Gastroesophageal sphincter (tissue), 4 donors: ENCODE data around the gene CMTM8. TPM values are rescaled to one million over a fixed set of nuclear protein-coding genes. Genes with fewer than 3 reads are reported as not detected.

ENCODE experiments used
- ATAC-seq: fragments of 150-250 bp; one replicate; pipeline ENCODE4 v1.9.1; 2016; ENCODE audit warnings: mild to moderate bottlenecking, moderate library complexity
- H3K27ac ChIP-seq, 4 donors: fragments of 200-600 bp; sonication (generic) in 3 of 4; 1 replicate in 3 of 4; 2 replicates in 1 of 4; pipeline ENCODE4 v1.5.1; 2016 to 2019
- H3K27me3 ChIP-seq: fragments of 200-600 bp; sonication (generic); one replicate; pipeline ENCODE4 v1.5.1; 2019
- H3K36me3 ChIP-seq, 2 donors: fragments of 200-600 bp; sonication (generic); one replicate each; pipeline ENCODE4 v1.5.1; 2019; ENCODE audit warnings: control low read depth in 1 of 2
- H3K4me1 ChIP-seq, 3 donors: fragments of 200-600 bp; sonication (generic); 1 replicate in 2 of 3; 2 replicates in 1 of 3; pipeline ENCODE4 v1.5.1; 2016 to 2019; ENCODE audit warnings: control low read depth in 2 of 3
- H3K4me3 ChIP-seq, 2 donors: fragments of 200-600 bp; sonication (generic); one replicate each; pipeline ENCODE4 v1.5.1; 2019; ENCODE audit warnings: mild to moderate bottlenecking in 1 of 2, moderate library complexity in 1 of 2
- H3K9me3 ChIP-seq, 3 donors: fragments of 200-600 bp; sonication (generic); one replicate each; pipeline ENCODE4 v1.5.1; 2017 to 2019; ENCODE audit warnings: control low read depth in 2 of 3
- CTCF ChIP-seq, 4 experiments: fragments of 200-600 bp in 2 of 4; fragments of 450-650 bp in 2 of 4; sonication (generic) in 1 of 4; IDR thresholded peaks; one replicate each; pipeline ENCODE4 v1.5.1; 2017 to 2019; ENCODE audit warnings: antibody characterized with exemption in 4 of 4, mild to moderate bottlenecking in 2 of 4, moderate library complexity in 2 of 4
- EP300 ChIP-seq: sonication (generic); formaldehyde crosslinking; IDR thresholded peaks from one replicate; pipeline ENCODE4 v1.6.1; 2017; ENCODE audit warnings: antibody characterized with exemption, mild to moderate bottlenecking
- POLR2A ChIP-seq, 2 donors: fragments of 450-650 bp; IDR thresholded peaks; one replicate each; pipeline ENCODE4 v1.6.1; 2017; ENCODE audit warnings: antibody characterized with exemption in 2 of 2, mild to moderate bottlenecking in 2 of 2, moderate library complexity in 1 of 2
- POLR2AphosphoS5 ChIP-seq: sonication (generic); formaldehyde crosslinking; IDR thresholded peaks from one replicate; pipeline ENCODE4 v1.6.1; 2017; ENCODE audit warnings: antibody characterized with exemption
- WGBS, 2 donors: methylation state at CpG; one replicate each; pipeline ENCODE4 v1.1.5; 2018; ENCODE audit warnings: low coverage in 1 of 2; 5-methylcytosine and 5-hydroxymethylcytosine counted together
- total RNA-seq, 4 donors: library from RNA; depleted of rRNA; stranded (reverse); fragments of >200 nt; gene quantifications; one replicate each; pipeline ENCODE4 v1.1.0, GENCODE V29; 2016

The CMTM8 gene
- total RNA-seq, 4 donors from 2014 or later: 1.2 to 3.1 (median 1.6) TPM

- Histone ChIP-seq H3K9me3 (no peaks in the 10 kb centered on the region), H3K4me1 (no peaks in the 10 kb centered on the region), H3K36me3 (no peaks in the 10 kb centered on the region), H3K27me3 (peaks cover 17% of the 10 kb centered on the region), H3K27ac (no peak overlapping the region), H3K4me3 (no peak overlapping the region)
- WGBS, 2 donors: 91% methylated on average over 4 of the region's 4 CpGs
- TF ChIP-seq POLR2AphosphoS5 (no peak), POLR2A (IDR thresholded peaks at IDR 0.05) (no peak), EP300 (no peak), CTCF (IDR thresholded peaks at IDR 0.05) (no peak)
- no peak for ATAC-seq
Measured at GRCh38 chr3:32246079-32246675, 7.7 kb downstream of the CMTM8 start.

- no peak for ATAC-seq
- H3K4me1 ChIP-seq: no peaks in the 10 kb centered on the region
- H3K36me3 ChIP-seq: no peaks in the 10 kb centered on the region
- no peak overlapping the region for H3K27ac ChIP-seq
- peaks cover 0 to 6% (median 0%) of the 10 kb centered on the region in 3 donors for H3K9me3 ChIP-seq
- H3K4me3 ChIP-seq: no peak overlapping the region
- 84 to 100% methylated on average over 2 to 3 of the region's 4 CpGs for WGBS, 2 donors
- no peaks in the 10 kb centered on the region for H3K27me3 ChIP-seq
- TF ChIP-seq EP300 (no peak), POLR2AphosphoS5 (no peak), CTCF (IDR thresholded peaks at IDR 0.05) (no peak), POLR2A (IDR thresholded peaks at IDR 0.05) (no peak)
Measured at GRCh38 chr3:32249184-32249782, 10.8 kb downstream of the CMTM8 start.

GRCh38 chr3:32254268-32254667 lies 15.8 kb downstream of the CMTM8 start:
- ATAC-seq: no peak
- TF ChIP-seq POLR2AphosphoS5 (no peak), POLR2A (IDR thresholded peaks at IDR 0.05) (no peak), EP300 (no peak), CTCF (IDR thresholded peaks at IDR 0.05) (no peak)
- Histone ChIP-seq H3K27ac (no peak overlapping the region), H3K36me3 (no peaks in the 10 kb centered on the region), H3K27me3 (no peaks in the 10 kb centered on the region), H3K9me3 (peaks cover 0 to 15% (median 0%) of the 10 kb centered on the region in 3 donors), H3K4me1 (no peaks in the 10 kb centered on the region), H3K4me3 (no peak overlapping the region)
- 100% methylated on average over 1 of the region's 1 CpG for WGBS, 2 donors

- H3K4me1 ChIP-seq: no peaks in the 10 kb centered on the region
- H3K9me3 ChIP-seq: peaks cover 0 to 15% (median 0%) of the 10 kb centered on the region in 3 donors
- no peak overlapping the region for H3K27ac ChIP-seq
- 47 to 68% methylated on average over 2 of the region's 2 CpGs for WGBS, 2 donors
- no peaks in the 10 kb centered on the region for H3K36me3 ChIP-seq
- ATAC-seq: no peak
- no peaks in the 10 kb centered on the region for H3K27me3 ChIP-seq
- no peak overlapping the region for H3K4me3 ChIP-seq
- TF ChIP-seq POLR2A (IDR thresholded peaks at IDR 0.05) (no peak), POLR2AphosphoS5 (no peak), EP300 (no peak), CTCF (IDR thresholded peaks at IDR 0.05) (no peak)
Measured at GRCh38 chr3:32255345-32255744, 16.9 kb downstream of the CMTM8 start.

- H3K4me3 ChIP-seq: no peak overlapping the region
- WGBS, 2 donors: 82 to 100% methylated on average over 3 of the region's 3 CpGs
- H3K36me3 ChIP-seq: no peaks in the 10 kb centered on the region
- no peak for TF ChIP-seq EP300
- TF ChIP-seq CTCF (IDR thresholded peaks at IDR 0.05): no peak
- no peak for TF ChIP-seq POLR2A (IDR thresholded peaks at IDR 0.05)
- no peak for TF ChIP-seq POLR2AphosphoS5
- H3K27me3 ChIP-seq: no peaks in the 10 kb centered on the region
- peaks cover 0 to 15% (median 0%) of the 10 kb centered on the region in 3 donors for H3K9me3 ChIP-seq
- ATAC-seq: no peak
- no peak overlapping the region for H3K27ac ChIP-seq
- H3K4me1 ChIP-seq: no peaks in the 10 kb centered on the region
Measured at GRCh38 chr3:32256206-32256605, 17.7 kb downstream of the CMTM8 start.
